Esophagus squamous epithelium (tissue), 4 donors: ENCODE results near the gene PNP.

Experiments used
- CTCF ChIP-seq, 6 experiments: fragments of 450-650 bp in 4 of 6; fragments of 200-600 bp in 2 of 6; sonication (generic) in 2 of 6; IDR thresholded peaks; one replicate each; pipeline ENCODE4 v1.5.1; 2016 to 2019; ENCODE audit warnings: antibody characterized with exemption in 6 of 6, mild to moderate bottlenecking in 4 of 6, moderate library complexity in 4 of 6
- POLR2A ChIP-seq, 4 donors: fragments of 450-650 bp; IDR thresholded peaks; one replicate each; pipeline ENCODE4 v1.6.1; 2017; ENCODE audit warnings: antibody characterized with exemption in 4 of 4, mild to moderate bottlenecking in 4 of 4, moderate library complexity in 3 of 4

- TF ChIP-seq CTCF (IDR thresholded peaks at IDR 0.05) (no peak), POLR2A (IDR thresholded peaks at IDR 0.05) (no peak)
Measured at GRCh38 chr14:20458031-20458789, 11.0 kb upstream of the PNP start.
